ENCODE results near the gene TRO.

Gene TRO

GRCh38 chrX:54977387-54977786, 56.8 kb downstream of the TRO start:
- no peak for DNase-seq

- no peak for DNase-seq
Observed at GRCh38 chrX:54978448-54978847, 57.8 kb downstream of the TRO start.

- DNase-seq, result no peak
Observed at GRCh38 chrX:54979432-54979831, 58.8 kb downstream of the TRO start.

- DNase-seq, result no peak
Observed at GRCh38 chrX:54980334-54980733, 59.7 kb downstream of the TRO start.

Measured in NCI-H446 treated with DMSO at 0.1 percent for 48 hours (cell line).